ENCODE data around the gene ETV3L. TPM values are rescaled to one million over a fixed set of nuclear protein-coding genes. Genes with fewer than 3 reads are reported as not detected.

ETV3L gene
- total and polyA plus RNA-seq, 5 donors = not detected

DNA sequence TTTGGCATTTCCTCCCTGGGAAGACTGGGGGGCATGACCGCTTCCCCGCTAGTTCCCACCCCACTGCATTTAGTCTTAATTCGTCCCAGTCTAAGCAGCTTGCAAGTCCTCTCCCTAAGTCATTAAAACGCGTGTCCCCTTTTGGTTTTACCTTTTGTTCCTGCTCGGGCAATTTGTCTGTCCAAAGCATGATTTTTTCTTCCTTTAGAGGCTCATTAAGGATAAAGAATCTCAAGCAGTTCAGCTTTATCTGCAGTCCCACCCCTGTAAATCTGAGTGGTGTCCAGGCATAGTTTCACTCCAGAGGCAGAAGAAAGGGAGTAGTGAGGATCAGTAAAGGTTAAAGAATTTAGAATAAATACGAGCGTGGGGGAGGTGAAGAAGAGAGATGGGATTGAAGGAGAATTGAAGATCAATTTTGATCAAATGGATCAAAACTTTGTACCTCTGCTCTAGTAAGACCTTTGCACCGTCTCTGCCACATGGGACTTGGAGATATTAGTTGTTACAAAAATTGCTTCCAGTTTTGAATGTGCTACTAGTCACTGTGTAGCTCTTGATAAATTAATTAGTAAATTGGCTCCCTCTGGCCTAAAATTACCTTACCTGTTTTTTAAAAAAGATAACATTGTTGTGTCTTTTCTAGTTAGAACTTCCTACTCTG lies 39.6 kb upstream of the ETV3L start:
- intact Hi-C loops (cut with DNase I) = no loop called here
- no peaks in the 10 kb centered on the region for H3K27me3 ChIP-seq (ENCODE audit: control insufficient read depth, insufficient read depth)
- DNase-seq (no peak), ATAC-seq (peak; percentile 2 to 4)
- 20% methylated on average over 9 of the region's 9 CpGs for WGBS
- peaks cover 3% of the 10 kb centered on the region for H3K4me1 ChIP-seq (ENCODE audit: control insufficient read depth, insufficient read depth, low read length)
- H3K4me3 ChIP-seq (ENCODE audit: low read length) = peak overlapping the region; percentile 63
- no peaks in the 10 kb centered on the region for H3K9me3 ChIP-seq (ENCODE audit: control insufficient read depth, low read length)
- H3K27ac ChIP-seq (ENCODE audit: low read length) = peak overlapping the region; percentile 95

GRCh38 chr1:157138220-157139051 lies 38.8 kb upstream of the ETV3L start, which contains the start of gene ETV3:
Gene ETV3, minus strand, starts transcription at chr1:157138395. Its CDS starts 2,043 bp downstream, at chr1:157136352.
- H3K9me3 ChIP-seq (ENCODE audit: control insufficient read depth, low read length) = no peaks in the 10 kb centered on the region
- peaks cover 3% of the 10 kb centered on the region for H3K4me1 ChIP-seq (ENCODE audit: control insufficient read depth, insufficient read depth, low read length)
- peak within 1 kb of the TSS; percentile 95 for H3K27ac ChIP-seq (ENCODE audit: low read length)
- intact Hi-C loops (cut with DNase I) = no loop called here
- under 1% methylated on average over 85 of the region's 85 CpGs for whole genome bisulfite sequencing
- ATAC-seq (peak; percentile 99), DNase-seq (peak; percentile 92 to 96 (median 95))
- no peaks in the 10 kb centered on the region for H3K27me3 ChIP-seq (ENCODE audit: control insufficient read depth, insufficient read depth)
- H3K4me3 ChIP-seq (ENCODE audit: low read length) = peak within 1 kb of the TSS; percentile 63

GRCh38 chr1:157137408-157138219 lies 38.0 kb upstream of the ETV3L start:
- intact Hi-C loops (cut with DNase I) = no loop called here
- ATAC-seq (peak; percentile 4 to 47), DNase-seq (peak in 2 of 3 donors; percentile 33 to 50)

DNA sequence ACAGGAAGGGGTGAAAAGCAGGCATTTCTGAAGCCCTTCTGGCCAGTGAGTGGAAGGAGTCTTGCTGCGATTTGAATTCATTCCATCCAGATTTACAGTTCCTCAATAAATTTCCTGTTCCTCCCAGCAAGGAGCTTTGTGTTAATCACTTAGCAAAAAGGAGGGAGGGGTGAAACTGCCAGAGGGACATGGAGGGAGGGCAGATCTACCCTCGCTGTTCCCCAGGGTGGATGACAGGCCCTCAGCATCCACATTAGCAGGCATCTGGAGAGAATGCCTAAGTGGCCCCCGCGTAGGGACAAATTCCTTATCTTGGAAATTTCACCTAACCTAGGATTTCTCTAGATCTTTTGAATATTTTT lies 37.4 kb upstream of the ETV3L start:
- intact Hi-C loops (cut with DNase I) = no loop called here
- Histone ChIP-seq H3K4me3 (ENCODE audit: low read length) (peak overlapping the region; percentile 63), H3K4me1 (ENCODE audit: control insufficient read depth, insufficient read depth, low read length) (peaks cover 3% of the 10 kb centered on the region), H3K9me3 (ENCODE audit: control insufficient read depth, low read length) (no peaks in the 10 kb centered on the region), H3K27ac (ENCODE audit: low read length) (no peak overlapping the region), H3K27me3 (ENCODE audit: control insufficient read depth, insufficient read depth) (no peaks in the 10 kb centered on the region)
- WGBS = 9% methylated on average over 4 of the region's 4 CpGs
- ATAC-seq (no peak), DNase-seq (peak in 1 of 3 donors; percentile 46)

More at GRCh38 chr1:157137408-157138219, 38.0 kb upstream of the ETV3L start:
- under 1% methylated on average over 36 of the region's 36 CpGs for WGBS
- peak overlapping the region; percentile 95 for H3K27ac ChIP-seq (ENCODE audit: low read length)
- H3K27me3 ChIP-seq (ENCODE audit: control insufficient read depth, insufficient read depth) = no peaks in the 10 kb centered on the region
- no peaks in the 10 kb centered on the region for H3K9me3 ChIP-seq (ENCODE audit: control insufficient read depth, low read length)
- H3K4me1 ChIP-seq (ENCODE audit: control insufficient read depth, insufficient read depth, low read length) = peaks cover 3% of the 10 kb centered on the region
- peak overlapping the region; percentile 63 for H3K4me3 ChIP-seq (ENCODE audit: low read length)

DNA sequence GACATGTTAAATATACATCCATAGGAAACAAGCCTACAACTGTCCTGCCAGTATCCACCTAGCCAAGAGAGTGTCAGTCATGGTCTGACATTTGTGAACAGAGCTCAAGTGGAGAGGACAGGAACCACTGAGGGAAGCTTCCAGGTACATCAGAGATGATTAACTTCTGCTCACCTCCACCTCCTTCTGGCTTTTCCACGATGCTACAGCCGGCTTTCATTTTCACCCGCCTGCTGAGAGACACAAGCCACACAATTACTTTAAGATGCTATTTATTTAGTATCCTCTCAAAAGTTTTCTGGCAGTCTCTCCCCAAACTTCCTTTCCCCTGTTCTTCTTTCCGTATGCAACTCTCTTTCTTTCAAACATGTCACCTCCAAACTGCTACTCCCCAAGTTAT lies 36.5 kb upstream of the ETV3L start:
- Histone ChIP-seq H3K9me3 (ENCODE audit: control insufficient read depth, low read length) (no peaks in the 10 kb centered on the region), H3K27me3 (ENCODE audit: control insufficient read depth, insufficient read depth) (no peaks in the 10 kb centered on the region), H3K27ac (ENCODE audit: low read length) (no peak overlapping the region), H3K4me1 (ENCODE audit: control insufficient read depth, insufficient read depth, low read length) (peaks cover 3% of the 10 kb centered on the region), H3K4me3 (ENCODE audit: low read length) (no peak overlapping the region)
- ATAC-seq (no peak), DNase-seq (no peak)
- 48% methylated on average over 4 of the region's 4 CpGs for WGBS
- intact Hi-C loops (cut with DNase I) = no loop called here

GRCh38 chr1:157135646-157136045 lies 36.0 kb upstream of the ETV3L start:
- WGBS = 19% methylated on average over 1 of the region's 1 CpG
- Histone ChIP-seq H3K4me3 (ENCODE audit: low read length) (no peak overlapping the region), H3K27ac (ENCODE audit: low read length) (no peak overlapping the region), H3K27me3 (ENCODE audit: control insufficient read depth, insufficient read depth) (no peaks in the 10 kb centered on the region), H3K9me3 (ENCODE audit: control insufficient read depth, low read length) (no peaks in the 10 kb centered on the region), H3K4me1 (ENCODE audit: control insufficient read depth, insufficient read depth, low read length) (peaks cover 3% of the 10 kb centered on the region)
- DNase-seq (no peak), ATAC-seq (no peak)
- intact Hi-C loops (cut with DNase I) = no loop called here

- ATAC-seq (no peak), DNase-seq (no peak)
- Histone ChIP-seq H3K27ac (ENCODE audit: low read length) (no peak overlapping the region), H3K4me1 (ENCODE audit: control insufficient read depth, insufficient read depth, low read length) (peaks cover 3% of the 10 kb centered on the region), H3K27me3 (ENCODE audit: control insufficient read depth, insufficient read depth) (no peaks in the 10 kb centered on the region), H3K4me3 (ENCODE audit: low read length) (no peak overlapping the region), H3K9me3 (ENCODE audit: control insufficient read depth, low read length) (no peaks in the 10 kb centered on the region)
- 80% methylated on average over 2 of the region's 2 CpGs for WGBS
- intact Hi-C loops (cut with DNase I) = no loop called here
Observed at GRCh38 chr1:157135070-157135469, 35.5 kb upstream of the ETV3L start.

DNA sequence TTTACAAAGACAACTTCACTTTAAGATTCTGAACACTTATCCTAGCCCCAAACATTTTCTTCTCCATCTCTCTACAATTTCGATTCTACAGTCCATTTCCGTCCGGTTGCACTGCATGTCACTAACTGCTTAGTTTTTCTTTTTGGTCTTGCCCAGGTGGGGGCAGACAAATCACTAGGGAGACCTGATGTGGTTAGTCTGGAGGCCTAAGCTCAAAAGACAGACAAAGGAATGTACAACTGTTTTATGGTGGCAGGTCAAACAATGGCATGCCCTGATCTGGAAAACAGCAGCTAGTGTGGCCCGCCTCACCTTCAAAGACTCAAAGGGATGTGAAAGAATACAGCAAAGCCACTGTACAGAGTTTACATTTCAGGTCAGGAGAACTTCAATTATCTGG lies 34.8 kb upstream of the ETV3L start:
- Histone ChIP-seq H3K4me1 (ENCODE audit: control insufficient read depth, insufficient read depth, low read length) (peaks cover 3% of the 10 kb centered on the region), H3K27ac (ENCODE audit: low read length) (no peak overlapping the region), H3K4me3 (ENCODE audit: low read length) (no peak overlapping the region), H3K27me3 (ENCODE audit: control insufficient read depth, insufficient read depth) (no peaks in the 10 kb centered on the region), H3K9me3 (ENCODE audit: control insufficient read depth, low read length) (no peaks in the 10 kb centered on the region)
- WGBS = 92% methylated on average over 4 of the region's 4 CpGs
- intact Hi-C loops (cut with DNase I) = no loop called here
- ATAC-seq (no peak), DNase-seq (no peak)

DNA sequence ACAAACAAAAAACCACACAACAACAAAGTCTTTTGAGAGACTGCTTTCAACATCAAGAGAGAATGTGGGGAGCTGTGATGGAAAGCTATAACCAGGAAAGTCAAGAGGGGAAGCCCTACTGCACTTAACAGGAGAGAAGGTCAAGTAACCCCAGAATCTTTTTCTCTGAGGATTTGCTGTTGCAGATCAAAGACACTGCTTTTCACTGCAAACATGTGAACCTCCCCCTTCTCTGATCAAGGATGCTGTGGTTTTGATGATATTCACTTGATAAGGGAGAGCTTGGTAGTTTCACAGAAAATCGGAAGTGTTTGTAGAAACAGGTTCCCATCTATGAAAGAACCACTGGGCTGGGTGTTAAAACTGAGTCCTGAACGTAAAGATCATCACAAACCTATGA lies 33.8 kb upstream of the ETV3L start:
- no peak overlapping the region for H3K27ac ChIP-seq (ENCODE audit: low read length)
- peaks cover 3% of the 10 kb centered on the region for H3K4me1 ChIP-seq (ENCODE audit: control insufficient read depth, insufficient read depth, low read length)
- intact Hi-C loops (cut with DNase I) = no loop called here
- no peaks in the 10 kb centered on the region for H3K9me3 ChIP-seq (ENCODE audit: control insufficient read depth, low read length)
- whole genome bisulfite sequencing = 63% methylated on average over 2 of the region's 2 CpGs
- no peak overlapping the region for H3K4me3 ChIP-seq (ENCODE audit: low read length)
- no peaks in the 10 kb centered on the region for H3K27me3 ChIP-seq (ENCODE audit: control insufficient read depth, insufficient read depth)
- ATAC-seq = no peak
- no peak for DNase-seq

GRCh38 chr1:157132616-157133167 lies 33.1 kb upstream of the ETV3L start:
- Histone ChIP-seq H3K4me3 (ENCODE audit: low read length) (no peak overlapping the region), H3K4me1 (ENCODE audit: control insufficient read depth, insufficient read depth, low read length) (peaks cover 3% of the 10 kb centered on the region), H3K27ac (ENCODE audit: low read length) (no peak overlapping the region), H3K27me3 (ENCODE audit: control insufficient read depth, insufficient read depth) (no peaks in the 10 kb centered on the region), H3K9me3 (ENCODE audit: control insufficient read depth, low read length) (no peaks in the 10 kb centered on the region)
- WGBS = 77% methylated on average over 2 of the region's 2 CpGs
- intact Hi-C loops (cut with DNase I) = no loop called here
- DNase-seq (no peak), ATAC-seq (no peak)

All from right cardiac atrium (tissue), 5 donors.